Adrenal gland (tissue), 12 donors: ENCODE data around the gene NDUFB10. TPM values are rescaled to one million over a fixed set of nuclear protein-coding genes. Genes with fewer than 3 reads are reported as not detected.

Experiments used
- DNase-seq, 7 donors: peaks; one replicate each; pipeline ENCODE4 v3.0.0-alpha.2; 2019 to 2020
- H3K27ac ChIP-seq, 5 donors: fragments of 200-600 bp; sonication (generic) in 4 of 5; 1 replicate in 3 of 5; 2 replicates in 2 of 5; pipeline versions ENCODE4 v1.5.1 to v1.8.0; 2016 to 2020; ENCODE audit warnings: mild to moderate bottlenecking in 1 of 5
- H3K27me3 ChIP-seq: fragments of 200-600 bp; 2 replicates; pipeline ENCODE4 v1.8.0; 2021
- H3K36me3 ChIP-seq, 2 donors: fragments of 200-600 bp; replicated peaks in 1 of 2; 1 replicate in 1 of 2; 2 replicates in 1 of 2; pipeline versions ENCODE4 v1.5.1 to v1.8.0; 2018 to 2022
- H3K4me1 ChIP-seq, 2 donors: fragments of 200-600 bp; replicated peaks in 1 of 2; 1 replicate in 1 of 2; 2 replicates in 1 of 2; pipeline versions ENCODE4 v1.5.1 to v1.8.0; 2018 to 2021
- H3K4me3 ChIP-seq, 4 donors: fragments of 200-600 bp; sonication (generic) in 3 of 4; one replicate each; pipeline ENCODE4 v1.5.1; 2016 to 2018
- H3K9me3 ChIP-seq, 3 donors: fragments of 200-600 bp; sonication (generic) in 1 of 3; replicated peaks in 1 of 3; 1 replicate in 2 of 3; 2 replicates in 1 of 3; pipeline versions ENCODE4 v1.5.1 to v1.8.0; 2016 to 2021
- CTCF ChIP-seq, 6 experiments: fragments of 450-650 bp in 4 of 6; fragments of 200-600 bp in 2 of 6; sonication (generic) in 1 of 6; IDR thresholded peaks; 1 replicate in 5 of 6; 2 replicates in 1 of 6; pipeline versions ENCODE4 v1.5.1 to v1.8.0; 2016 to 2021; ENCODE audit warnings: antibody characterized with exemption in 6 of 6, mild to moderate bottlenecking in 2 of 6, moderate library complexity in 1 of 6
- POLR2A ChIP-seq, 2 donors: fragments of 450-650 bp; IDR thresholded peaks; one replicate each; pipeline ENCODE4 v1.6.1; 2017; ENCODE audit warnings: antibody characterized with exemption in 2 of 2, mild to moderate bottlenecking in 2 of 2, moderate library complexity in 1 of 2
- WGBS, 4 donors: extraction: QIAGEN DNeasy Blood & Tissue Kit in 2 of 4; methylation state at CpG; one replicate each; pipeline versions ENCODE4 v1.1.5 to v1.1.7; 2013 to 2017; 5-methylcytosine and 5-hydroxymethylcytosine counted together
- intact Hi-C, 2 donors: fragments of 100-400 bp; cut with DNase I; formaldehyde crosslinking; loops; one replicate each; pipeline versions ENCODE4 v1.14.1 to v1.15.0; 2022 to 2023
- polyA plus RNA-seq, 3 donors: library from polyadenylated mRNA; stranded (reverse); fragments of 200-250 nt in 2 of 3; fragments of 350-450 nt in 1 of 3; fragmentation: Illumina TruSeq in 1 of 3; extraction: RNeasy Lipid Tissue Mini Kit (QIAGEN cat#74804) in 1 of 3; gene quantifications; one replicate each; pipeline ENCODE4 v1.2.3, GENCODE V29; 2013 to 2014
- total RNA-seq, 9 donors: library from RNA; depleted of rRNA in 4 of 9; stranded (reverse); fragments of >200 nt in 4 of 9; fragments of 120-200 nt in 1 of 9; fragmentation: NEBNext Ultra II Directional in 1 of 9; extraction: Animal tissue kit (Norgen Biotek cat#: 25700) in 1 of 9; gene quantifications; one replicate each; pipeline versions ENCODE4 v1.1.0 to v1.2.4, GENCODE V29; 2013 to 2023
- donor health status: healthy with polysubstance abuse.
- donor health status: Bipolar disorder and iron deficiency.
- donor health status: DM: yes; HTN: yes; CAD: no.
- donor health status: DM: no; HTN: no; CAD: no.
- donor health status: DM: no; HTN: no; CAD: no.
- donor health status: DM: yes; HTN: yes; CAD: no.

NDUFB10 gene
- total and polyA plus RNA-seq, 12 donors = 109 to 298 (median 175) TPM

- peaks cover 0 to 36% of the 10 kb centered on the region in 2 donors for H3K36me3 ChIP-seq
- TF ChIP-seq POLR2A (IDR thresholded peaks at IDR 0.05) (no peak), CTCF (IDR thresholded peaks at IDR 0.05) (no peak)
- H3K4me1 ChIP-seq = peaks cover 0 to 16% of the 10 kb centered on the region in 2 donors
- no peaks in the 10 kb centered on the region for H3K9me3 ChIP-seq
- H3K27me3 ChIP-seq = peaks cover 26% of the 10 kb centered on the region
- no peak overlapping the region for H3K27ac ChIP-seq
- WGBS, 4 donors = 5 to 19% (median 9%) methylated on average over 14 to 53 of the region's 53 CpGs
- no peak overlapping the region for H3K4me3 ChIP-seq
- no peak for DNase-seq
- intact Hi-C loops = no loop called here
Observed at GRCh38 chr16:1980030-1980769, 20.9 kb downstream of the NDUFB10 start.

GRCh38 chr16:1980770-1981087 lies 21.4 kb downstream of the NDUFB10 start:
- Histone ChIP-seq H3K27me3 (peaks cover 26% of the 10 kb centered on the region), H3K27ac (no peak overlapping the region), H3K9me3 (no peaks in the 10 kb centered on the region), H3K36me3 (peaks cover 0 to 36% of the 10 kb centered on the region in 2 donors), H3K4me3 (no peak overlapping the region), H3K4me1 (peaks cover 0 to 18% of the 10 kb centered on the region in 2 donors)
- TF ChIP-seq POLR2A (IDR thresholded peaks at IDR 0.05) (no peak), CTCF (IDR thresholded peaks at IDR 0.05) (no peak)
- intact Hi-C loops = no loop called here
- DNase-seq = no peak
- WGBS, 4 donors = 14 to 35% (median 21%) methylated on average over 9 to 16 of the region's 16 CpGs; no CpG with 5 or more reads in 1 of the 4 donors

- peaks cover 26% of the 10 kb centered on the region for H3K27me3 ChIP-seq
- intact Hi-C loops = no loop called here
- peaks cover 0 to 36% of the 10 kb centered on the region in 2 donors for H3K36me3 ChIP-seq
- TF ChIP-seq CTCF (IDR thresholded peaks at IDR 0.05) = no peak
- no peak for TF ChIP-seq POLR2A (IDR thresholded peaks at IDR 0.05)
- H3K27ac ChIP-seq = no peak within 1 kb of the TSS
- DNase-seq = no peak
- peaks cover 0 to 18% of the 10 kb centered on the region in 2 donors for H3K4me1 ChIP-seq
- no peaks in the 10 kb centered on the region for H3K9me3 ChIP-seq
- WGBS, 4 donors = 29 to 48% (median 38%) methylated on average over 3 to 6 of the region's 6 CpGs
- no peak within 1 kb of the TSS for H3K4me3 ChIP-seq
Observed at GRCh38 chr16:1981398-1981836, 22.1 kb downstream of the NDUFB10 start, which contains the start of gene NOXO1. Gene NOXO1 (minus strand): TSS chr16:1981469. CDS start chr16:1981179, 290 bp downstream.

GRCh38 chr16:1982013-1982433 lies 22.7 kb downstream of the NDUFB10 start:
- peaks cover 26% of the 10 kb centered on the region for H3K27me3 ChIP-seq
- TF ChIP-seq CTCF (IDR thresholded peaks at IDR 0.05) (no peak), POLR2A (IDR thresholded peaks at IDR 0.05) (no peak)
- peaks cover 0 to 36% of the 10 kb centered on the region in 2 donors for H3K36me3 ChIP-seq
- no peak overlapping the region for H3K4me3 ChIP-seq
- no peak overlapping the region for H3K27ac ChIP-seq
- H3K9me3 ChIP-seq = no peaks in the 10 kb centered on the region
- 54 to 72% (median 65%) methylated on average over 4 to 5 of the region's 5 CpGs for WGBS, 4 donors
- DNase-seq = no peak
- H3K4me1 ChIP-seq = peaks cover 0 to 18% of the 10 kb centered on the region in 2 donors
- intact Hi-C loops = no loop called here
